Common myeloid progenitor, CD34-positive (primary cell): Measurements from ENCODE around the gene MTHFSD.

Experiments used
- CTCF ChIA-PET: fragments of 350-600 bp; sonication (Branson Sonifier 250); formaldehyde crosslinking; loops from one replicate; lab custom pipeline; 2021; ENCODE audit warnings: antibody characterized with exemption; lab: Charles Lee
- POLR2A ChIA-PET: fragments of 350-600 bp; sonication (Branson Sonifier 250); formaldehyde crosslinking; loops from one replicate; lab custom pipeline; 2021; ENCODE audit warnings: antibody characterized with exemption; lab: Charles Lee
- DNase-seq, 3 donors: peaks; one replicate each; pipeline versions ENCODE4 v3.0.0 to v3.0.0-alpha.2; 2013
- H3K27ac ChIP-seq, 2 experiments: 1 replicate in 1 of 2; 2 replicates in 1 of 2; pipeline ENCODE4 v1.7.0; 2013; ENCODE audit warnings: inconsistent platforms in 2 of 2, low read length in 2 of 2, mild to moderate bottlenecking in 2 of 2, low read depth in 1 of 2, moderate library complexity in 1 of 2; ENCODE audit not compliant: severe bottlenecking in 2 of 2, insufficient read depth in 1 of 2, poor library complexity in 1 of 2
- H3K27me3 ChIP-seq, 5 experiments: replicated peaks in 2 of 5; 1 replicate in 3 of 5; 2 replicates in 2 of 5; pipeline versions ENCODE4 v1.6.1 to v1.7.0; 2013; ENCODE audit warnings: low read length in 4 of 5, mild to moderate bottlenecking in 2 of 5, moderate library complexity in 2 of 5, inconsistent platforms in 1 of 5; ENCODE audit not compliant: insufficient read depth in 5 of 5, control insufficient read depth in 4 of 5
- H3K36me3 ChIP-seq, 4 experiments: 1 replicate in 2 of 4; 2 replicates in 2 of 4; pipeline versions ENCODE4 v1.6.1 to v1.7.0; 2013; ENCODE audit warnings: low read length in 3 of 4, control low read depth in 1 of 4, mild to moderate bottlenecking in 1 of 4; ENCODE audit not compliant: control insufficient read depth in 4 of 4, insufficient read depth in 4 of 4
- H3K4me1 ChIP-seq, 4 experiments: 1 replicate in 3 of 4; 2 replicates in 1 of 4; pipeline versions ENCODE4 v1.6.1 to v1.7.1; 2013; ENCODE audit warnings: low read length in 3 of 4, mild to moderate bottlenecking in 3 of 4, control low read depth in 1 of 4, inconsistent platforms in 1 of 4, moderate library complexity in 1 of 4; ENCODE audit not compliant: control insufficient read depth in 4 of 4, insufficient read depth in 4 of 4; ENCODE audit errors: control extremely low read depth in 1 of 4
- H3K4me3 ChIP-seq, 7 experiments: 1 replicate in 4 of 7; 2 replicates in 3 of 7; pipeline versions ENCODE4 v1.5.1 to v1.7.0; 2013; ENCODE audit warnings: mild to moderate bottlenecking in 7 of 7, low read length in 6 of 7, moderate library complexity in 6 of 7, inconsistent platforms in 2 of 7, low read depth in 2 of 7, control low read depth in 1 of 7; ENCODE audit not compliant: insufficient read depth in 4 of 7, control insufficient read depth in 1 of 7; ENCODE audit errors: extremely low read depth in 1 of 7
- H3K9me3 ChIP-seq, 5 experiments: 1 replicate in 4 of 5; 2 replicates in 1 of 5; pipeline versions ENCODE4 v1.6.1 to v1.7.1; 2013; ENCODE audit warnings: low read length in 4 of 5, mild to moderate bottlenecking in 2 of 5, inconsistent platforms in 1 of 5, low read depth in 1 of 5, moderate library complexity in 1 of 5; ENCODE audit not compliant: control insufficient read depth in 4 of 5, insufficient read depth in 2 of 5; ENCODE audit errors: control extremely low read depth in 1 of 5
- WGBS: methylation state at CpG from one replicate; pipeline ENCODE4 v1.1.5; 2013; ENCODE audit not compliant: insufficient coverage; 5-methylcytosine and 5-hydroxymethylcytosine counted together

Gene MTHFSD

GRCh38 chr16:86501989-86502855 is 52.8 kb downstream of the MTHFSD start:
- no peak for DNase-seq
- H3K27ac ChIP-seq = no peak overlapping the region
- WGBS = 15% methylated on average over 10 of the region's 19 CpGs
- peaks cover 0 to 6% (median 3%) of the 10 kb centered on the region in 4 experiments for H3K4me1 ChIP-seq
- peaks cover 5 to 100% (median 63%) of the 10 kb centered on the region in 5 experiments for H3K27me3 ChIP-seq
- ChIA-PET CTCF (interaction anchor here (1.1 kb wide), 1 partner anchor 18 kb away, joined by 3 read pairs; no protein-coding TSS in a partner anchor), POLR2A (no interaction called here)
- H3K4me3 ChIP-seq = no peak overlapping the region
- no peaks in the 10 kb centered on the region for H3K9me3 ChIP-seq
- H3K36me3 ChIP-seq = no peaks in the 10 kb centered on the region

GRCh38 chr16:86500708-86501510 is 54.1 kb downstream of the MTHFSD start:
- ChIA-PET POLR2A (no interaction called here), CTCF (interaction anchor here (1.1 kb wide), 1 partner anchor 20 kb away, joined by 3 read pairs; no protein-coding TSS in a partner anchor)
- 18% methylated on average over 9 of the region's 13 CpGs for WGBS

DNA sequence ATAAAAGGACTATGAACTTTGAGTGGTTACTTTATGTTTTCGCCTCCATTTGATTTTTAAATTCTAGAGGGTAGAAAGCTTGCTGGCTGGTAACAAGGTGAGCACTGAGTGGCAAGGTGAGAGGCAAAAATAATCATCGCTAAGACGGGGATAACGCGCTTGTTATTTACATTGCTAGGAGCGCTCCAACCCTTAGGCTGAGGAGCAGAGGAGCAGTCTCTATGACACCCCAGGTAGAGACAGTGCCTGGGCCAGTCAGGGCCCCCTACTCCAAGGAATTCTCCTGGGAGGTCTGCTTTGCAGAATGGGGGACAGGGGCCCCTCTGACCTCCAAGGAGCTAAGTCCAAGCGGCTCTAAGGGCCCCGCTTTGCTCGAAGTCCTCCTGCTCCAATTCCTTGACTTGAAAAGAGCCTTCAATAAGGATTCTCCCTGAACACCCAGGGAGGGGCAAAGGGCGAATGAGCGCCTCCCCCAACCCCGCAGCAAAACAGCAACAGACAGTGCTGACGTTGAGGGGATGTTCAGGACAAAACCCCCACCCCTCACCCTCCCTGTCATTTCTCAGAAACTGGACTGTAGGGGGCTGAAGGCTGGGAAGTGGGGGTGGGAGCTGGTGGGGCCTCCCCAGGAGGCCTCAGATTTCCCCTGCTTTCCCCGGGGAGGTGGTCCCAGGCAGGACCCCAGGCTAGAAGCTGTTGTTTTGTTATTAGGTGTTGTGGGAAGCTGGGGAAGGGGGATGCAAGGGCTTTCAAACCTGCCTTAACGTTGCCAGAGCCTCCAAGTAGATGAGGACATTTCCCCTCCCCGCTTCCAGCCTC is 54.9 kb downstream of the MTHFSD start:
- H3K36me3 ChIP-seq = no peaks in the 10 kb centered on the region
- POLR2A ChIA-PET = interaction anchor here (0.7 kb wide), 1 partner anchor 267 kb away, joined by 3 read pairs; no protein-coding TSS in a partner anchor
- CTCF ChIA-PET = interaction anchor here (0.9 kb wide), 1 partner anchor 18 kb away, joined by 4 read pairs; no protein-coding TSS in a partner anchor
- WGBS = 13% methylated on average over 9 of the region's 16 CpGs
- H3K4me1 ChIP-seq = peaks cover 0 to 2% (median 0%) of the 10 kb centered on the region in 4 experiments
- peaks cover 5 to 100% (median 56%) of the 10 kb centered on the region in 5 experiments for H3K27me3 ChIP-seq
- no peak for DNase-seq
- peaks cover 0 to 2% (median 0%) of the 10 kb centered on the region in 5 experiments for H3K9me3 ChIP-seq
- no peak overlapping the region for H3K4me3 ChIP-seq
- no peak overlapping the region for H3K27ac ChIP-seq

More at GRCh38 chr16:86500708-86501510, 54.1 kb downstream of the MTHFSD start:
- Histone ChIP-seq H3K4me1 (peaks cover 0 to 5% (median 3%) of the 10 kb centered on the region in 4 experiments), H3K9me3 (peaks cover 0 to 2% (median 0%) of the 10 kb centered on the region in 5 experiments), H3K36me3 (no peaks in the 10 kb centered on the region), H3K27ac (no peak overlapping the region), H3K27me3 (peaks cover 5 to 100% (median 53%) of the 10 kb centered on the region in 5 experiments), H3K4me3 (no peak overlapping the region)
- no peak for DNase-seq

- peaks cover 5 to 100% (median 55%) of the 10 kb centered on the region in 5 experiments for H3K27me3 ChIP-seq
- no peak overlapping the region for H3K4me3 ChIP-seq
- peaks cover 0 to 2% (median 0%) of the 10 kb centered on the region in 5 experiments for H3K9me3 ChIP-seq
- no peak for DNase-seq
- H3K4me1 ChIP-seq = peaks cover 0 to 2% (median 0%) of the 10 kb centered on the region in 4 experiments
- H3K36me3 ChIP-seq = no peaks in the 10 kb centered on the region
- POLR2A ChIA-PET = interaction anchor here (0.7 kb wide), 1 partner anchor 266 kb away, joined by 3 read pairs; no protein-coding TSS in a partner anchor
- CTCF ChIA-PET = interaction anchor here (0.9 kb wide), 1 partner anchor 19 kb away, joined by 4 read pairs; no protein-coding TSS in a partner anchor
- 29% methylated on average over 2 of the region's 4 CpGs for WGBS
- no peak overlapping the region for H3K27ac ChIP-seq
These were observed 55.6 kb downstream of the MTHFSD start for GRCh38 chr16:86499440-86499786.

DNA sequence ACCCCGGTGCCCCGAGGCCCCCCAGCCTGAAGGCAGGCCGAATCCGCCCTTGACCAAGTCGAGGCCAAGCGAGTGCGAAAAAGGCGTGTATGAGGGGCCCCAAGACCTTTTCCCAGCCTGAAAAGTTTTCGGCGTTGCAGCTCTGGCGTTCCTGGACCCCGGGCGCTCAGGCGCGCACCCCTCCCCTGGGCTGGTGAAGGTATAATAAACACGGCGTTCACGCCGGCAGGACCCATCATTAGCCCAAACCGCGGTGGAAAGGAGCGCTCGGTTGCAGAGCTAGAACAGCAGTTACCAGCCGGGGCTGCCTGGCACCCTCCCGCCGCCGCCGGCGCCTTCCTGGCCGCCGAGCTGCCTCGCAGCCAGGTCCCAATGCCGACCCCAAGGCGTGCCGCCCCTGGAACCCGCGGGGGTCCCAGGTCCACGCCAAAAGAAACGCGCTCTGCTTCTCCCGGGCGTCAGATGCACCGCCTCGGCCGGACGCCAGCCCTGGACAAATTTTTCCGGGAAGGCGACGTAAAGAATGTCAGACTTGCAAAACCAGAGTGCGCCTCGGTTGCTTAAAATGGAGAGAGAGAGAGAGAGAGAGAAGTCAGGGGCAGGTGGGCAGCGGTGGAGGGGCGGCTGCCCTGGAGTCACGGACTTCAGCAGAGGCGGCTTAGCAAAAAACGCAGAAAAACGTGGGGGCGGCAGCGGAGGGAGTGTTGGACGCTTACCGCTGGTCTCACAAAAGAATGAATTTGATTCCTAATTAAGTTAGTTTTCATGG is 56.2 kb downstream of the MTHFSD start:
- ChIA-PET CTCF (interaction anchor here (0.9 kb wide), 1 partner anchor 19 kb away, joined by 4 read pairs; no protein-coding TSS in a partner anchor), POLR2A (interaction anchor here (0.7 kb wide), 1 partner anchor 266 kb away, joined by 3 read pairs; no protein-coding TSS in a partner anchor)
- Histone ChIP-seq H3K27ac (no peak overlapping the region), H3K27me3 (peaks cover 5 to 100% (median 49%) of the 10 kb centered on the region in 5 experiments), H3K4me3 (no peak overlapping the region), H3K4me1 (peaks cover 0 to 2% (median 0%) of the 10 kb centered on the region in 4 experiments), H3K9me3 (peaks cover 0 to 2% (median 0%) of the 10 kb centered on the region in 5 experiments), H3K36me3 (no peaks in the 10 kb centered on the region)
- 4% methylated on average over 54 of the region's 61 CpGs for WGBS
- DNase-seq = no peak
